HG03139 (cell line): ENCODE data around the gene IQGAP2.
"Not testable (repeated sequence)": the region's sequence is repeated elsewhere in the genome, so short reads cannot be mapped to it uniquely, and the experiment has no call there.

Experiments
- ATAC-seq: cut with Tn5 transposase; IDR thresholded peaks from one replicate; pipeline ENCODE4 v1.9.1; 2021; ENCODE audit not compliant: unreplicated experiment

IQGAP2 gene

GRCh38 chr5:76402886-76403765 is at the start of gene IQGAP2:
Gene IQGAP2, plus strand, starts transcription at chr5:76403285. Its CDS starts 261 bp downstream, at chr5:76403546.
- peak; percentile 49 for ATAC-seq

- no peak for ATAC-seq
Measured at GRCh38 chr5:76356887-76357286, 46.2 kb upstream of the IQGAP2 start.

GRCh38 chr5:76363352-76364225 is 39.5 kb upstream of the IQGAP2 start:
- ATAC-seq: no peak

- no peak for ATAC-seq
Measured at GRCh38 chr5:76364226-76364589, 38.9 kb upstream of the IQGAP2 start.

GRCh38 chr5:76365561-76365960 is 37.5 kb upstream of the IQGAP2 start:
- no peak for ATAC-seq

GRCh38 chr5:76366596-76366995 is 36.5 kb upstream of the IQGAP2 start:
- no peak for ATAC-seq

GRCh38 chr5:76367623-76368371 is 35.3 kb upstream of the IQGAP2 start:
- ATAC-seq: no peak

GRCh38 chr5:76368941-76369340 is 34.1 kb upstream of the IQGAP2 start:
- ATAC-seq: no peak

- not testable (repeated sequence) for ATAC-seq
Measured at GRCh38 chr5:76369668-76370067, 33.4 kb upstream of the IQGAP2 start.

GRCh38 chr5:76371960-76372322 is 31.1 kb upstream of the IQGAP2 start:
- ATAC-seq: no peak

GRCh38 chr5:76372323-76373054 is 30.6 kb upstream of the IQGAP2 start:
- ATAC-seq: no peak

GRCh38 chr5:76376148-76376865 is 26.8 kb upstream of the IQGAP2 start:
- ATAC-seq: no peak

GRCh38 chr5:76376866-76377230 is 26.2 kb upstream of the IQGAP2 start:
- ATAC-seq: no peak

GRCh38 chr5:76378355-76378754 is 24.7 kb upstream of the IQGAP2 start:
- ATAC-seq: no peak

- ATAC-seq: no peak
Measured at GRCh38 chr5:76379316-76379715, 23.8 kb upstream of the IQGAP2 start.

GRCh38 chr5:76379855-76380254 is 23.2 kb upstream of the IQGAP2 start:
- no peak for ATAC-seq

- ATAC-seq: no peak
Measured at GRCh38 chr5:76380346-76381066, 22.6 kb upstream of the IQGAP2 start.

- ATAC-seq: no peak
Measured at GRCh38 chr5:76383126-76383832, 19.8 kb upstream of the IQGAP2 start.

- ATAC-seq: no peak
Measured at GRCh38 chr5:76384189-76384588, 18.9 kb upstream of the IQGAP2 start.
